HPDE6-E6E7 (cell line): ENCODE measurements around the gene UBE2L5.

Experiments used
- DNase-seq: peaks from one replicate; pipeline ENCODE4 v3.0.0; 2011; ENCODE audit warnings: missing footprints; ENCODE audit errors: extremely low spot score

The UBE2L5 gene

GRCh38 chr13:30422054-30422839 is at the start of gene UBE2L5:
Gene UBE2L5, plus strand, starts transcription at chr13:30422493. Its CDS starts 5,498 bp downstream, at chr13:30427991.
- DNase-seq: no peak

- DNase-seq: no peak
Measured at GRCh38 chr13:30373727-30374126, 48.6 kb upstream of the UBE2L5 start.

- DNase-seq: no peak
Measured at GRCh38 chr13:30375265-30375835, 46.9 kb upstream of the UBE2L5 start.

- no peak for DNase-seq
Measured at GRCh38 chr13:30376426-30377311, 45.6 kb upstream of the UBE2L5 start.

GRCh38 chr13:30377312-30377685 is 45.0 kb upstream of the UBE2L5 start:
- no peak for DNase-seq

GRCh38 chr13:30378191-30378590 is 44.1 kb upstream of the UBE2L5 start:
- DNase-seq: no peak

GRCh38 chr13:30381049-30381448 is 41.2 kb upstream of the UBE2L5 start:
- no peak for DNase-seq

GRCh38 chr13:30382836-30383525 is 39.3 kb upstream of the UBE2L5 start:
- DNase-seq: no peak

GRCh38 chr13:30388406-30389283 is 33.6 kb upstream of the UBE2L5 start:
- no peak for DNase-seq

GRCh38 chr13:30391956-30392680 is 30.2 kb upstream of the UBE2L5 start:
- no peak for DNase-seq

- DNase-seq: no peak
Measured at GRCh38 chr13:30392681-30393045, 29.6 kb upstream of the UBE2L5 start.

- DNase-seq: no peak
Measured at GRCh38 chr13:30394751-30395191, 27.5 kb upstream of the UBE2L5 start.

GRCh38 chr13:30395192-30396158 is 26.8 kb upstream of the UBE2L5 start:
- peak; percentile 48 for DNase-seq

GRCh38 chr13:30396434-30397075 is 25.7 kb upstream of the UBE2L5 start:
- no peak for DNase-seq

GRCh38 chr13:30398601-30399072 is 23.7 kb upstream of the UBE2L5 start:
- DNase-seq: no peak

GRCh38 chr13:30400376-30400775 is 21.9 kb upstream of the UBE2L5 start:
- DNase-seq: no peak

GRCh38 chr13:30401347-30401746 is 20.9 kb upstream of the UBE2L5 start:
- DNase-seq: no peak

- no peak for DNase-seq
Measured at GRCh38 chr13:30403456-30403855, 18.8 kb upstream of the UBE2L5 start.
